ENCODE results near the gene SDR42E1. TPM values are rescaled to one million over a fixed set of nuclear protein-coding genes. Genes with fewer than 3 reads are reported as not detected.

Gene SDR42E1, protein sequence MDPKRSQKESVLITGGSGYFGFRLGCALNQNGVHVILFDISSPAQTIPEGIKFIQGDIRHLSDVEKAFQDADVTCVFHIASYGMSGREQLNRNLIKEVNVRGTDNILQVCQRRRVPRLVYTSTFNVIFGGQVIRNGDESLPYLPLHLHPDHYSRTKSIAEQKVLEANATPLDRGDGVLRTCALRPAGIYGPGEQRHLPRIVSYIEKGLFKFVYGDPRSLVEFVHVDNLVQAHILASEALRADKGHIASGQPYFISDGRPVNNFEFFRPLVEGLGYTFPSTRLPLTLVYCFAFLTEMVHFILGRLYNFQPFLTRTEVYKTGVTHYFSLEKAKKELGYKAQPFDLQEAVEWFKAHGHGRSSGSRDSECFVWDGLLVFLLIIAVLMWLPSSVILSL
- 0.03 TPM for polyA plus RNA-seq (2012; ENCODE audit: insufficient read length, low read depth)

DNA sequence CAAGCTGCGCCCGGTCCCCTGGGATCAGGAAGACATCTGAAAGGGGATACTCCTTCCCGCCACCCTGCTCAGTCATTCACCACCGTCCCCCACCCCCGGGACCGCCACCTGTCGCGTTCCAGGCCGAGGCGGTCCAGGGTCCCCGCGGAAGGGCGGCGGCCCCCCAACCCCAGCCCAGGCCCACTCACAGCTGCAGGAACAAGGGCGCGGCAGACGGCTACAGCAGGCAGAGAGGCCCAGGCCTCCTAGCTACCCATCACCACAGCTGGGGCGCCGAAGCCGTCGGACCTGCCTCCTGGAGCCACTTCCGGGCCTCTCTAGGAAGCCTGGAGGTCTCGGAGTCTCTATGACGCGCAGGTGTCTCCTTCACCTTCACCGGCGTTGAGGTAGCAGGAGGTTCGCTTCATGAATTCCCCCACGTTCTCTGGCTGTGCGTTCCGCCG is at the start of gene SDR42E1:
SDR42E1 (minus strand) TSS at position 272 of the 443 bp plus-strand sequence. CDS start 10,612 bp downstream, outside the sequence.
- TF ChIP-seq FOXP2 (optimal IDR thresholded peaks at IDR 0.05; ENCODE audit: borderline replicate concordance, extremely low read depth, extremely low read length, insufficient read depth) = no peak

DNA sequence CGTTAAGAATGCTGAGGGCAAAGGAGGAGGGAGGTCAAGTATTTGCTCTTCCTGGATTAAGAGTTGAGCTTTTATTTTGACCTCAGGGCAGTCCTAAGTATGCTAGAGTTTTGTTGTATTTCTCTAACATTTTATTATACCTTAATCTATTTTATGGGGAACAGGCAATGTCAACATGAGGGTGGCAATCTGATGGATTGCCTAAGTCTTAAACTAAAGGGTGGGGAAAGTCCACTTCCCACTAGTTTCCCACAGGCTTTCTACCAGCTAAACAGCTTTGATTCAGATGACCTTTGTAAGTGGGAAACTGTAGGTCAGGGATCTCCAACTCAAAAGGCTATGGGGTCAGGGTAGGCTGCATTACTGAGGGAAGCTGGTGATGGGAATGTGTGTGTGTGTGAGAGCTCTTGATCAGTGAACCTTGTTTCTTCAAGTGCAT is 48.7 kb upstream of the SDR42E1 start:
- no peak for TF ChIP-seq FOXP2 (optimal IDR thresholded peaks at IDR 0.05; ENCODE audit: borderline replicate concordance, extremely low read depth, extremely low read length, insufficient read depth)
- TF ChIP-seq, protein P1, sequence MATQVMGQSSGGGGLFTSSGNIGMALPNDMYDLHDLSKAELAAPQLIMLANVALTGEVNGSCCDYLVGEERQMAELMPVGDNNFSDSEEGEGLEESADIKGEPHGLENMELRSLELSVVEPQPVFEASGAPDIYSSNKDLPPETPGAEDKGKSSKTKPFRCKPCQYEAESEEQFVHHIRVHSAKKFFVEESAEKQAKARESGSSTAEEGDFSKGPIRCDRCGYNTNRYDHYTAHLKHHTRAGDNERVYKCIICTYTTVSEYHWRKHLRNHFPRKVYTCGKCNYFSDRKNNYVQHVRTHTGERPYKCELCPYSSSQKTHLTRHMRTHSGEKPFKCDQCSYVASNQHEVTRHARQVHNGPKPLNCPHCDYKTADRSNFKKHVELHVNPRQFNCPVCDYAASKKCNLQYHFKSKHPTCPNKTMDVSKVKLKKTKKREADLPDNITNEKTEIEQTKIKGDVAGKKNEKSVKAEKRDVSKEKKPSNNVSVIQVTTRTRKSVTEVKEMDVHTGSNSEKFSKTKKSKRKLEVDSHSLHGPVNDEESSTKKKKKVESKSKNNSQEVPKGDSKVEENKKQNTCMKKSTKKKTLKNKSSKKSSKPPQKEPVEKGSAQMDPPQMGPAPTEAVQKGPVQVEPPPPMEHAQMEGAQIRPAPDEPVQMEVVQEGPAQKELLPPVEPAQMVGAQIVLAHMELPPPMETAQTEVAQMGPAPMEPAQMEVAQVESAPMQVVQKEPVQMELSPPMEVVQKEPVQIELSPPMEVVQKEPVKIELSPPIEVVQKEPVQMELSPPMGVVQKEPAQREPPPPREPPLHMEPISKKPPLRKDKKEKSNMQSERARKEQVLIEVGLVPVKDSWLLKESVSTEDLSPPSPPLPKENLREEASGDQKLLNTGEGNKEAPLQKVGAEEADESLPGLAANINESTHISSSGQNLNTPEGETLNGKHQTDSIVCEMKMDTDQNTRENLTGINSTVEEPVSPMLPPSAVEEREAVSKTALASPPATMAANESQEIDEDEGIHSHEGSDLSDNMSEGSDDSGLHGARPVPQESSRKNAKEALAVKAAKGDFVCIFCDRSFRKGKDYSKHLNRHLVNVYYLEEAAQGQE (IDR thresholded peaks at IDR 0.05; ENCODE audit: insufficient read depth in 1 of 2, low read depth in 2 of 2, low read length in 2 of 2) = no peak
- TF ChIP-seq TAF1 (IDR thresholded peaks at IDR 0.05; ENCODE audit: borderline replicate concordance, insufficient read depth, low read length) = no peak
- TF ChIP-seq SIN3A (IDR thresholded peaks at IDR 0.05; ENCODE audit: borderline replicate concordance, insufficient read depth, low read length) = no peak
- TF ChIP-seq POLR2AphosphoS5 (IDR thresholded peaks at IDR 0.05; ENCODE audit: low read depth, low read length) = no peak

DNA sequence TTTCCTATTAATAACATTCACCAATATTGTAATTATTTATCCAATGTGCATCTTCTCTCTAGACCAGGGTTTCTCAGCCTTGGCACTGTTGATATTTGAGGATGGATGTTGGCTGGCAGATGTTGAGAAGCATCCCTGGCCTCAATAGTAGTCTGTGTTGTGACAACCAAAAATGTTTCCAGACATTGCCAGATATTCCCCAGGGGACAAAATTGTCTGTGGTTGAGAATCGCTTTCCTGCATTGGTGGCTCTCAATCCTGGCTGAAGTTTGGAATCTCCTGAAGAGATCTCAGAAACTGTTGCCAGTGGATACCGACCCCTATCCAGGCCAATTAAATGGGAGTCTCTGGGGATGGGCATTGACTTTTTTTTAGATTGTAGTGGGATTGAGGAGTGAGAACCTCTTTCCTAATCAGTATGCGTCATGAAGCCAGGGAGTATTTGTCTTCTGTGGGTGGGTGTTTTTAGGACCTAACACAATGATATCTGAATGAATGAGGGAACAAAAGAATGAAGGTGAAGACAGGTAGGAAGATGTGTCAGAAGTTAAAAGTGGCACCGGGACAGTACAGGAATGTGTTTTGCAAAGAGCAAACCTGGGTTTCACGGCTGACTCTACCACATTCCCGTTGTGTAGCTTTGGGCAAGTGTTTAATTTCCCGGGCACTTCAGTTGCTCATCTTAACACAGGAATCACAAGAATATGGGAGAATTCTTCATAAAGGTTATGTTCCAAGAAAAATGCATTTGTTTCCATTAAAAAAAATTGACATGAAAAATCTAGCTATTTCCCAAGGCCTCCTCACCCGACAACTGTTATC is 48.1 kb upstream of the SDR42E1 start:
- TF ChIP-seq, protein P1 (IDR thresholded peaks at IDR 0.05; ENCODE audit: insufficient read depth in 1 of 2, low read depth in 2 of 2, low read length in 2 of 2) = no peak
- TF ChIP-seq POLR2AphosphoS5 (IDR thresholded peaks at IDR 0.05; ENCODE audit: low read depth, low read length) (no peak), TAF1 (IDR thresholded peaks at IDR 0.05; ENCODE audit: borderline replicate concordance, insufficient read depth, low read length) (no peak), SIN3A (IDR thresholded peaks at IDR 0.05; ENCODE audit: borderline replicate concordance, insufficient read depth, low read length) (no peak), FOXP2 (optimal IDR thresholded peaks at IDR 0.05; ENCODE audit: borderline replicate concordance, extremely low read depth, extremely low read length, insufficient read depth) (no peak)

DNA sequence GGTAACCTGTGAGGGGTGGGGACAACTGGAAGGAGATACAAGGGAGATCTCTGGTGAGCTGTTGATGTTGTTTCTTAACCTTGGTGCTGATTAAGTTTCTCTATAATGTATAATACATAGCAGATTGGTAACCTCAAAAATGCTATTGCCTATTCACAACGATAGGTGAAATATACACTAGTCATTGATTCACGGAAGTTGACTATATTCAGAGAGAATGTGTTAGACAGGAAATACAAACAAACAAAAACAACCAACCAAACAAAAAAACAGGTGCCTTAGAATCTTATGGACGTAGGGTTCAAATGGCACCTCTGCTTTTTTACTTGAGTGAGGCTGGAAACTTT is 45.3 kb upstream of the SDR42E1 start:
- no peak for TF ChIP-seq SIN3A (IDR thresholded peaks at IDR 0.05; ENCODE audit: borderline replicate concordance, insufficient read depth, low read length)
- TF ChIP-seq POLR2AphosphoS5 (IDR thresholded peaks at IDR 0.05; ENCODE audit: low read depth, low read length) = no peak
- TF ChIP-seq, protein P1 (IDR thresholded peaks at IDR 0.05; ENCODE audit: insufficient read depth in 1 of 2, low read depth in 2 of 2, low read length in 2 of 2) = no peak
- no peak for TF ChIP-seq TAF1 (IDR thresholded peaks at IDR 0.05; ENCODE audit: borderline replicate concordance, insufficient read depth, low read length)
- TF ChIP-seq FOXP2 (optimal IDR thresholded peaks at IDR 0.05; ENCODE audit: borderline replicate concordance, extremely low read depth, extremely low read length, insufficient read depth) = no peak

DNA sequence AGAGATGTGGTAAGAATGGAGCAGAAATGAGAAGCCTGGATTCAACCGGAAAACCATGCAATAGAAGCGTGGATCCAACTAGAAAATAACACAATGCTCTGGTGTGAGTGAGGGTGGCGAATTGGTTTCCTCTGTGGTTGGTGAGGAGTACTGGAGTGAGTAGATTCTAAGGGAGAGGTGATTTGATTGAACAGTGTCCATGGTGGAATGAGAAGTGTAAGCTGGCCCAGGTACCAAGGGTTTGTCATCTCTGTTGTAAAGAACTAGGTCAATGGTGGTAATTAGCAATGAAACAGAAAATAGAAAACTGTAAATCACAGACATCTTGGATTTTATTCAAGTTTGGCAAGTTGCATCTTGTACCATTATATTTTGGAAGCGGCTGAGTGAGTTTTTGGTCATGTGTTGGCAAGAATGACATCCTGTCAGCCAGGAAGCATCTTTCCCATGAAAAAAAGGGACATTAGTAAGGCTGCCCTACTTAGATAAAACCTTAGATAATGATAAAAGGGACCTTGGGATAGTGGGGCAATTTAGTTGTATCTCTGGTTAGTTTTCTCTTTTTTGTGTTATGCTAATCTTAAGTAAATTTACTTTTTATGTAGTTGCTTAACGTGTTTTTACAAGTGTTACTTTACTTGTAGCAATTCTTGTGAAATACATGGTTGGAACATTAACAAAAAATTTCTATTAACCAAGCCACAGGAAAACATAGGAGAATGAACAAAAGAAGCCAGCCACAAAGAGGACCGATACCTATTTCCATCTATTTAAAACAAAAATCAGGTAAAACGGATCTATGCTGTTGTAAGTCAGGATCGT is 44.7 kb upstream of the SDR42E1 start:
- TF ChIP-seq POLR2AphosphoS5 (IDR thresholded peaks at IDR 0.05; ENCODE audit: low read depth, low read length) (no peak), SIN3A (IDR thresholded peaks at IDR 0.05; ENCODE audit: borderline replicate concordance, insufficient read depth, low read length) (no peak), TAF1 (IDR thresholded peaks at IDR 0.05; ENCODE audit: borderline replicate concordance, insufficient read depth, low read length) (no peak), FOXP2 (optimal IDR thresholded peaks at IDR 0.05; ENCODE audit: borderline replicate concordance, extremely low read depth, extremely low read length, insufficient read depth) (no peak)
- TF ChIP-seq, protein P1 (IDR thresholded peaks at IDR 0.05; ENCODE audit: insufficient read depth in 1 of 2, low read depth in 2 of 2, low read length in 2 of 2) = no peak

Data from PFSK-1 (cell line).